Ovary (tissue), 3 donors: Measurements from ENCODE around the gene CCR5AS.

Source experiments
- CTCF ChIP-seq, 3 donors: fragments of 450-650 bp in 2 of 3; fragments of 200-600 bp in 1 of 3; IDR thresholded peaks; one replicate each; pipeline versions ENCODE4 v1.5.1 to v1.8.0; 2016 to 2022; ENCODE audit warnings: antibody characterized with exemption in 3 of 3, mild to moderate bottlenecking in 1 of 3
- POLR2A ChIP-seq: fragments of 450-650 bp; IDR thresholded peaks from one replicate; pipeline ENCODE4 v1.6.1; 2017; ENCODE audit warnings: antibody characterized with exemption, mild to moderate bottlenecking, moderate library complexity
- donor health status: DM: no; HTN: no; CAD: no.

- TF ChIP-seq POLR2A (no peak), CTCF (IDR thresholded peaks at IDR 0.05) (no peak)
These were observed 40.5 kb upstream of the CCR5AS start for GRCh38 chr3:46447228-46447985.
